Breast epithelium (tissue), 3 donors: ENCODE results near the gene LHFPL3.

Experiments
- POLR2A ChIP-seq: fragments of 450-650 bp; IDR thresholded peaks from one replicate; pipeline ENCODE4 v1.6.1; 2016; ENCODE audit warnings: antibody characterized with exemption, mild to moderate bottlenecking, moderate library complexity
- POLR2AphosphoS5 ChIP-seq, 3 donors: sonication (generic); formaldehyde crosslinking; IDR thresholded peaks; one replicate each; pipeline ENCODE4 v1.6.1; 2017; ENCODE audit warnings: antibody characterized with exemption in 3 of 3
- TF ChIP-seq, protein P1 (sequence below), 3 donors: fragments of 450-650 bp; IDR thresholded peaks; one replicate each; pipeline ENCODE4 v1.5.1; 2016 to 2017; ENCODE audit warnings: antibody characterized with exemption in 3 of 3, mild to moderate bottlenecking in 3 of 3, moderate library complexity in 3 of 3

DNA sequence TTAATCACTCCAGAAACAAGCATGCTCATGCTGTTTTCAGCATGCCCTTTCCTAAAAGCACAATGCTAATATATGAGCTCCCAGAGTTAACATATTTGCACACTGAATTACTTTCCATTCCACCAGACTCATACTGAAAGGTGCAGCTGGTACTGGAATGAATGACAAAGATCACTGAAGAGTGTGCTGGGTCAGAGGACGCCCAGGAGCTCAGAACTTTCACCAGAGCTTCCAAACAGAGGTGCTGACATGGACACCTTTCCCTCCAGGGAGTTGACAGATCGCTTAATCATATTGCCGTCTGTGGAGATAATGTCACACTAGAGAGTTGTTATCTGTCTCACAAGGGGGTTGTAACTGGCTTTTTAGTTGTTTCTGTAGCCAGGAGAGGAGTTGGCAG is 292.9 kb downstream of the LHFPL3 start:
- TF ChIP-seq, protein P1, sequence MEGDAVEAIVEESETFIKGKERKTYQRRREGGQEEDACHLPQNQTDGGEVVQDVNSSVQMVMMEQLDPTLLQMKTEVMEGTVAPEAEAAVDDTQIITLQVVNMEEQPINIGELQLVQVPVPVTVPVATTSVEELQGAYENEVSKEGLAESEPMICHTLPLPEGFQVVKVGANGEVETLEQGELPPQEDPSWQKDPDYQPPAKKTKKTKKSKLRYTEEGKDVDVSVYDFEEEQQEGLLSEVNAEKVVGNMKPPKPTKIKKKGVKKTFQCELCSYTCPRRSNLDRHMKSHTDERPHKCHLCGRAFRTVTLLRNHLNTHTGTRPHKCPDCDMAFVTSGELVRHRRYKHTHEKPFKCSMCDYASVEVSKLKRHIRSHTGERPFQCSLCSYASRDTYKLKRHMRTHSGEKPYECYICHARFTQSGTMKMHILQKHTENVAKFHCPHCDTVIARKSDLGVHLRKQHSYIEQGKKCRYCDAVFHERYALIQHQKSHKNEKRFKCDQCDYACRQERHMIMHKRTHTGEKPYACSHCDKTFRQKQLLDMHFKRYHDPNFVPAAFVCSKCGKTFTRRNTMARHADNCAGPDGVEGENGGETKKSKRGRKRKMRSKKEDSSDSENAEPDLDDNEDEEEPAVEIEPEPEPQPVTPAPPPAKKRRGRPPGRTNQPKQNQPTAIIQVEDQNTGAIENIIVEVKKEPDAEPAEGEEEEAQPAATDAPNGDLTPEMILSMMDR (IDR thresholded peaks at IDR 0.05) = no peak
- TF ChIP-seq POLR2AphosphoS5 (IDR thresholded peaks at IDR 0.05) = no peak
- no peak for TF ChIP-seq POLR2A
